ENCODE measurements around the gene COL27A1. TPM values are rescaled to one million over a fixed set of nuclear protein-coding genes. Genes with fewer than 3 reads are reported as not detected.
"Not testable (repeated sequence)": the region's sequence is repeated elsewhere in the genome, so short reads cannot be mapped to it uniquely, and the experiment has no call there.

Gene COL27A1
- total RNA-seq, 1 donor from 2014 or later = 3.9 TPM

DNA sequence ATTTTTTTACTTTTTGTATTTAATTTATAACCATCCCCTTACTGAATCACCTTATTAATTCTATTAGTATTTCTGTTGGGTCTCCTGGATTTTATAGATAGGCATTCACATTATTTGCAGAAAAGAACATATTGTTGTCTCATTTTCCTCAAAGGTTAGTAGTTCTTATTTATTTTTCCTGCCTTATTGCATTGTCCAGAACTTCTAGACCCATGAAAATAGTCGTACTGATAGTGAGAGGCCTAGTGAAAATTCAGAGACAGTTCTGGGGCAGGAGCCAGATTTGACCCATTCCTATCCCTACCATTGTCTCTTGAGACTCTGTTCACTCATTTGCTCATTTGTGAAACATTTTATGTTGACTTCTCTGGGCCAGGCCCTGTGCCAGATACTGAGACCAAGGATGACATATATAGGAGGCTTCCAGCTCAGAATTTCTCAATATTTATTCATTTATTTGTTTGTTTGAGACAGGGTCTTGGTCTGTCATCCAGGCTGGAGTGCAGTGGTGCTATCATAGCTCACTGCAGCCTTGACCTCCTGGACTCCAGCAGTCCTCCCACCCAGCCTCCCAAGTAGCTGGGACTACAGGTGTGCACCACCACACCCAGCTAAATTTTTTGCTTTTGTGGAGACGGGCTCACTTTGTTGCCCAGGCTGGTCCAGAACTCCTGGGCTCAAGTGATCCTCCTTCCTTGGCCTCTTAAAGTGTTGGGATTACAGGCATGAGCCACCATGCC, 34.7 kb downstream of the COL27A1 start:
- TF ChIP-seq CTCF (IDR thresholded peaks at IDR 0.05; ENCODE audit: partially characterized antibody, unreplicated experiment) = no peak
- H3K36me3 Mint-ChIP-seq (ENCODE audit: unreplicated experiment) = peaks cover 11% of the 10 kb centered on the region
- H3K27me3 Mint-ChIP-seq (ENCODE audit: unreplicated experiment) = no peaks in the 10 kb centered on the region
- H3K9me3 Mint-ChIP-seq (ENCODE audit: unreplicated experiment) = peaks cover 5% of the 10 kb centered on the region
- no peak overlapping the region for H3K4me3 Mint-ChIP-seq (ENCODE audit: unreplicated experiment)
- H3K27ac Mint-ChIP-seq (ENCODE audit: unreplicated experiment) = no peak overlapping the region
- no peak for DNase-seq
- no peaks in the 10 kb centered on the region for H3K4me1 Mint-ChIP-seq (ENCODE audit: low read depth, unreplicated experiment)

- Mint-ChIP-seq H3K9me3 (ENCODE audit: unreplicated experiment) (peaks cover 5% of the 10 kb centered on the region), H3K27ac (ENCODE audit: unreplicated experiment) (no peak overlapping the region), H3K4me1 (ENCODE audit: low read depth, unreplicated experiment) (no peaks in the 10 kb centered on the region), H3K36me3 (ENCODE audit: unreplicated experiment) (peaks cover 11% of the 10 kb centered on the region), H3K27me3 (ENCODE audit: unreplicated experiment) (no peaks in the 10 kb centered on the region), H3K4me3 (ENCODE audit: unreplicated experiment) (no peak overlapping the region)
- TF ChIP-seq CTCF (IDR thresholded peaks at IDR 0.05; ENCODE audit: partially characterized antibody, unreplicated experiment) = no peak
- no peak for DNase-seq
Measured at GRCh38 chr9:114190563-114190905, 35.2 kb downstream of the COL27A1 start.

- H3K4me1 Mint-ChIP-seq (ENCODE audit: low read depth, unreplicated experiment); H3K27me3 Mint-ChIP-seq (ENCODE audit: unreplicated experiment); H3K27ac Mint-ChIP-seq (ENCODE audit: unreplicated experiment); H3K4me3 Mint-ChIP-seq (ENCODE audit: unreplicated experiment); H3K9me3 Mint-ChIP-seq (ENCODE audit: unreplicated experiment); DNase-seq: not testable (repeated sequence)
- peaks cover 11% of the 10 kb centered on the region for H3K36me3 Mint-ChIP-seq (ENCODE audit: unreplicated experiment)
Measured at GRCh38 chr9:114191402-114191801, 36.1 kb downstream of the COL27A1 start.

GRCh38 chr9:114192539-114192938, 37.2 kb downstream of the COL27A1 start:
- no peaks in the 10 kb centered on the region for H3K4me1 Mint-ChIP-seq (ENCODE audit: low read depth, unreplicated experiment)
- H3K27me3 Mint-ChIP-seq (ENCODE audit: unreplicated experiment) = peaks cover 2% of the 10 kb centered on the region
- H3K4me3 Mint-ChIP-seq (ENCODE audit: unreplicated experiment) = no peak overlapping the region

DNA sequence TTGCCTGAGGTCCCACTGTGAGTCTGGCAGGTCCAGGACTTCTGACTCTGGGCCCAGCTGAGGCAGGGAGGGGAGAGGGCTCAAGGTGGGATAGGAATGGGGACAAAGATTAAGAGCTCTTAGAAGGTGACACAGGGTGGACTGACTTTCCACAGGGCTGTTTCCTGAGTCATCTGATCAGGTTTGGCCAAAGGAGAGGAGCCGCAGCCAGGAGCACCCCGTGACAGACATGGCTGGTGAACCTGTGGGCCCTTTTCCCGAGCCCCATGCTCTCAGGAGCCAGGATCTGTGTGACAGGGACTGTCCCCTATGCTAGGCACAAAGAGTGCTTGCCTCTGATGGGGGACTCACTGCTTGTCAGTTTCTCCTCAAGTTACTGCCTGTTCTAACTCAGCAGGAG, 37.8 kb downstream of the COL27A1 start:
- no peaks in the 10 kb centered on the region for H3K4me1 Mint-ChIP-seq (ENCODE audit: low read depth, unreplicated experiment)
- no peak overlapping the region for H3K27ac Mint-ChIP-seq (ENCODE audit: unreplicated experiment)
- no peak for TF ChIP-seq CTCF (IDR thresholded peaks at IDR 0.05; ENCODE audit: partially characterized antibody, unreplicated experiment)
- H3K36me3 Mint-ChIP-seq (ENCODE audit: unreplicated experiment) = peaks cover 11% of the 10 kb centered on the region
- peaks cover 8% of the 10 kb centered on the region for H3K9me3 Mint-ChIP-seq (ENCODE audit: unreplicated experiment)
- H3K27me3 Mint-ChIP-seq (ENCODE audit: unreplicated experiment) = peaks cover 2% of the 10 kb centered on the region
- no peak for DNase-seq
- no peak overlapping the region for H3K4me3 Mint-ChIP-seq (ENCODE audit: unreplicated experiment)

More at GRCh38 chr9:114192539-114192938, 37.2 kb downstream of the COL27A1 start:
- H3K27ac Mint-ChIP-seq (ENCODE audit: unreplicated experiment) = no peak overlapping the region
- peaks cover 8% of the 10 kb centered on the region for H3K9me3 Mint-ChIP-seq (ENCODE audit: unreplicated experiment)
- TF ChIP-seq CTCF (IDR thresholded peaks at IDR 0.05; ENCODE audit: partially characterized antibody, unreplicated experiment) = no peak
- no peak for DNase-seq
- peaks cover 11% of the 10 kb centered on the region for H3K36me3 Mint-ChIP-seq (ENCODE audit: unreplicated experiment)
